Hypothalamus (tissue), 51 donors: ENCODE results near the gene DSTN.

Experiments
- DNase-seq, 51 donors: peaks; one replicate each; lab custom pipeline; 2025; lab: John Stamatoyannopoulos, UW

Gene DSTN

GRCh38 chr20:17634661-17635331, 64.9 kb downstream of the DSTN start:
- peak in 18 of 51 donors; percentile 14 to 54 (median 37) for DNase-seq

GRCh38 chr20:17635332-17636244, 65.7 kb downstream of the DSTN start:
- DNase-seq = peak in 1 of 51 donors; percentile 11

- DNase-seq = peak in 47 of 51 donors; percentile 17 to 92 (median 75)
Measured at GRCh38 chr20:17636523-17637412, 66.9 kb downstream of the DSTN start.

- DNase-seq = peak in 1 of 51 donors; percentile 21
Measured at GRCh38 chr20:17637413-17637780, 67.5 kb downstream of the DSTN start.

GRCh38 chr20:17637985-17638640, 68.2 kb downstream of the DSTN start:
- DNase-seq = no peak

- DNase-seq = no peak
Measured at GRCh38 chr20:17638835-17639407, 69.0 kb downstream of the DSTN start.

GRCh38 chr20:17640146-17640874, 70.4 kb downstream of the DSTN start:
- DNase-seq = no peak

- no peak for DNase-seq
Measured at GRCh38 chr20:17640875-17641378, 71.1 kb downstream of the DSTN start.

- no peak for DNase-seq
Measured at GRCh38 chr20:17641520-17641964, 71.7 kb downstream of the DSTN start.

- peak in 14 of 51 donors; percentile 10 to 44 (median 30) for DNase-seq
Measured at GRCh38 chr20:17641993-17642392, 72.1 kb downstream of the DSTN start.

GRCh38 chr20:17642404-17643269, 72.8 kb downstream of the DSTN start:
- DNase-seq = no peak

- DNase-seq = peak in 2 of 51 donors; percentile 17 to 33
Measured at GRCh38 chr20:17643531-17644188, 73.8 kb downstream of the DSTN start.

GRCh38 chr20:17644451-17644850, 74.6 kb downstream of the DSTN start:
- DNase-seq = no peak

GRCh38 chr20:17645010-17645409, 75.1 kb downstream of the DSTN start:
- DNase-seq = no peak

GRCh38 chr20:17645546-17646208, 75.8 kb downstream of the DSTN start:
- DNase-seq = no peak

GRCh38 chr20:17646209-17646960, 76.5 kb downstream of the DSTN start:
- no peak for DNase-seq
